Measurements from ENCODE around the gene CLN3. TPM values are rescaled to one million over a fixed set of nuclear protein-coding genes. Genes with fewer than 3 reads are reported as not detected.
A peak's percentile ranks its signal among the peaks of the same experiment; 100 is the strongest.

CLN3 gene
- total RNA-seq (2021) (31.4 and 37.3 TPM in 2 replicates), Bru-seq, nascent RNA (percentile 37 among the genes with signal in this experiment), BruChase-seq, experiment 1, labeled RNA remaining after a 2-hour chase (percentile 47 among the genes with signal in this experiment), BruChase-seq, experiment 2, labeled RNA remaining after a 6-hour chase (percentile 56 among the genes with signal in this experiment)
- long read RNA-seq, transcript CLN3-205 (15 exons, 1,876 nt) = minor isoform, 6 of 57 reads
- long read RNA-seq, transcript CLN3-244 (16 exons, 3,832 nt) = major isoform, 39 of 57 reads
- long read RNA-seq, partial matches to known transcripts = 3 of 57 reads
- long read RNA-seq, other reads (novel, unspliced or antisense) = 3 of 57 reads

DNA sequence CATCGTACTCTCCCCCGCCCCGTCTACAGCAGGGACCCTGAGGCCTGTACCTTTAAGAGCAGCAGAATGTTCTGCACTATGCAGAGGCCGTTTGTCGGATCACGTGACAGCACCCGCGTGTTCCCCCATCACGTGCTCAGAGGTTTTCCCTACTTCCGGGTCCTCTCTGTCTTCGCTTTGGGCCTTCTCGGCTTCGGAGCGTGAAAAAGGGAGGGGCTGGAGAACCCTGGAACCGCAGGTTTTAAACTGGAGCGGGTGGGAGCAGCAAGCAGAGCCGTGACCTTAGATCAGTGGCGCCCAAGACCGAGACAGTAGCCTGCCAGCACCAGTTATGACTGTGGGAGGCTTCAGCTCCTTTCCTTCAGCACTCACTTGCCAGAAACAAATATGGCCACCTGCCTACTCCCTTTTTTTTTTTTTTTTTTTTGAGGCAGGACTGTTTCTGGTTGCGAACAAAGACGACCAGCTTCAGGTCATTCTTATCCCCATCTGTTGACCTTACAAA lies at the start of gene CLN3:
CLN3 (minus strand) TSS at position 105 of the 505 bp plus-strand sequence. CDS start 315 bp downstream, outside the sequence.
- POLR2A ChIA-PET (ENCODE audit: low non-redundant PET) = interaction anchor here (0.6 kb wide), 1 partner anchor 22 kb away, joined by 15 read pairs; no protein-coding TSS in a partner anchor
- CTCF ChIA-PET = interaction anchor here (0.6 kb wide), 1 partner anchor 12 kb away, joined by 3 read pairs; no protein-coding TSS in a partner anchor
- peak within 1 kb of the TSS; percentile 98 for H3K27ac ChIP-seq (ENCODE audit: low read depth, low read length, poor library complexity, severe bottlenecking)
- no peaks in the 10 kb centered on the region for H3K9me3 ChIP-seq (ENCODE audit: low read depth, low read length, poor library complexity, severe bottlenecking)
- peak; percentile 96 for DNase-seq (ENCODE audit: low spot score)
- H3K4me1 ChIP-seq (ENCODE audit: insufficient read depth, low read length, poor library complexity, severe bottlenecking) = no peaks in the 10 kb centered on the region
- no peaks in the 10 kb centered on the region for H3K27me3 ChIP-seq (replicated peaks; ENCODE audit: insufficient read depth, low read depth, low read length, poor library complexity)
- peak within 1 kb of the TSS; percentile 94 for H3K4me3 ChIP-seq (ENCODE audit: low read depth, low read length, poor library complexity, severe bottlenecking)
- BruUV-seq (replicated peaks) = no TSS peak
- TF ChIP-seq CTCF (conservative IDR thresholded peaks at IDR 0.05; ENCODE audit: low read depth, low read length) (no peak), EZH2 (IDR thresholded peaks at IDR 0.05; ENCODE audit: borderline replicate concordance, low read depth, low read length, poor library complexity, severe bottlenecking) (no peak)
- no peaks in the 10 kb centered on the region for H3K36me3 ChIP-seq (ENCODE audit: insufficient read depth, low read length, poor library complexity, severe bottlenecking)
- intact Hi-C loops (cut with micrococcal nuclease; ENCODE audit: unreplicated experiment) = no loop called here

GRCh38 chr16:28540346-28540745 lies 48.5 kb upstream of the CLN3 start:
- H3K4me3 ChIP-seq (ENCODE audit: low read depth, low read length, poor library complexity, severe bottlenecking) = no peak overlapping the region
- no peaks in the 10 kb centered on the region for H3K27me3 ChIP-seq (replicated peaks; ENCODE audit: insufficient read depth, low read depth, low read length, poor library complexity)
- H3K27ac ChIP-seq (ENCODE audit: low read depth, low read length, poor library complexity, severe bottlenecking) = no peak overlapping the region
- POLR2A ChIA-PET (ENCODE audit: low non-redundant PET) = no interaction called here
- TF ChIP-seq CTCF (conservative IDR thresholded peaks at IDR 0.05; ENCODE audit: low read depth, low read length) = no peak
- no peak for TF ChIP-seq EZH2 (IDR thresholded peaks at IDR 0.05; ENCODE audit: borderline replicate concordance, low read depth, low read length, poor library complexity, severe bottlenecking)
- no peaks in the 10 kb centered on the region for H3K36me3 ChIP-seq (ENCODE audit: insufficient read depth, low read length, poor library complexity, severe bottlenecking)
- no peak for DNase-seq (ENCODE audit: low spot score)
- CTCF ChIA-PET = no interaction called here
- no TSS peak for BruUV-seq (replicated peaks)
- no peaks in the 10 kb centered on the region for H3K9me3 ChIP-seq (ENCODE audit: low read depth, low read length, poor library complexity, severe bottlenecking)
- intact Hi-C loops (cut with micrococcal nuclease; ENCODE audit: unreplicated experiment) = no loop called here
- H3K4me1 ChIP-seq (ENCODE audit: insufficient read depth, low read length, poor library complexity, severe bottlenecking) = no peaks in the 10 kb centered on the region

DNA sequence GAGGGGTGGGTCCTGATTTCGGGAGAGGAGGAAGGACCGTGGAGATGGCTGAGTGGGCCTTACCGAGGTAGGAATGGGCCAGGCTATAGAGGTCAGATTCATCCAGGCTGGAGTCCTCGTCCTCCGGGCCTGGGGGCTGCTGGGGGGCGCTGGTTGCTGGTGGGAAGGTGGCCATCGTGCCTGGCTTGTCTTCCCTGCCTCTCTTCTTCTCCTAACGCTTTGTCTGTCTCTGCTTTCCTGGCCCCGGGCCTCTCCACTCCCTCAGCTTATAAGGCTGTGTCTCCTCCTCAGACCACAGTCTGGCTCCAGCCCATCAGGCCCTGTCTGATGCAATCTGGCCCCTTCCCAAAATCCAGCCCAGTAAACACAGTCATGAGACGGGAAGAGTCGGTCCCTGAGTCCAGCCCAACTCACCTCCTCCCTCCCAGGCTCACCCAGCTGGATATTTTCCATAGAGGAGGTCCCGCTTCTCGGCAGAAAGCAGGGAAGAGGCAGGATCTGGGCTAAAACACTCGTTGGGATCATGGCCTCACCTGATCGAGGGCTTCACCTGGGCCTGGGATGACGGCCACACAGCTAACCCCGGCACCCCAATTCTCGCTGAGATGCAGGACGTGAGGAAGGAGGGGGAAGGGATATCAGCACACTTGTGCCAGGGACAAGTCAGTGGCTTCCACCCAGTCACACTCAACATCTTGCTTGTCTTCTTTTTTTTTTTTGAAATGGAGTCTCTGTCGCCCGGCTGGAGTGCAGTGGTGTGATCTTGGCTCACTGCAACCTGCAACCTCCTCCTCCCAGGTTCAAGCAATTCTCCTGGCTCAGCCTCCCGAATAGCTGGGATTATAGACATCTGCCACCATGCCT lies 47.1 kb upstream of the CLN3 start, which contains the start of gene NUPR1:
NUPR1 (minus strand) TSS at position 242 of the 864 bp plus-strand sequence; CDS start at position 175, 67 bp downstream.
- Histone ChIP-seq H3K27ac (ENCODE audit: low read depth, low read length, poor library complexity, severe bottlenecking) (no peak within 1 kb of the TSS), H3K9me3 (ENCODE audit: low read depth, low read length, poor library complexity, severe bottlenecking) (no peaks in the 10 kb centered on the region), H3K27me3 (replicated peaks; ENCODE audit: insufficient read depth, low read depth, low read length, poor library complexity) (no peaks in the 10 kb centered on the region), H3K36me3 (ENCODE audit: insufficient read depth, low read length, poor library complexity, severe bottlenecking) (no peaks in the 10 kb centered on the region), H3K4me1 (ENCODE audit: insufficient read depth, low read length, poor library complexity, severe bottlenecking) (no peaks in the 10 kb centered on the region), H3K4me3 (ENCODE audit: low read depth, low read length, poor library complexity, severe bottlenecking) (no peak within 1 kb of the TSS)
- intact Hi-C loops (cut with micrococcal nuclease; ENCODE audit: unreplicated experiment) = no loop called here
- CTCF ChIA-PET = no interaction called here
- POLR2A ChIA-PET (ENCODE audit: low non-redundant PET) = no interaction called here
- no TSS peak for BruUV-seq (replicated peaks)
- TF ChIP-seq CTCF (conservative IDR thresholded peaks at IDR 0.05; ENCODE audit: low read depth, low read length) (no peak), EZH2 (IDR thresholded peaks at IDR 0.05; ENCODE audit: borderline replicate concordance, low read depth, low read length, poor library complexity, severe bottlenecking) (no peak)
- no peak for DNase-seq (ENCODE audit: low spot score)

All from A673 (cell line).